Stimulated activated CD4-positive, alpha-beta T cell treated with anti-CD3 and anti-CD28 coated beads, TNF-alpha, amount 100 ng/mL, for 1 hour (primary cell): ENCODE results near the gene ABCA2.
"Not testable (repeated sequence)": the region's sequence is repeated elsewhere in the genome, so short reads cannot be mapped to it uniquely, and the experiment has no call there.

ENCODE experiments used
- DNase-seq, 3 donors: peaks; one replicate each; pipeline ENCODE4 v3.0.0-alpha.2; 2020; ENCODE audit warnings: low read depth in 3 of 3, low spot score in 1 of 3

The ABCA2 gene

DNA sequence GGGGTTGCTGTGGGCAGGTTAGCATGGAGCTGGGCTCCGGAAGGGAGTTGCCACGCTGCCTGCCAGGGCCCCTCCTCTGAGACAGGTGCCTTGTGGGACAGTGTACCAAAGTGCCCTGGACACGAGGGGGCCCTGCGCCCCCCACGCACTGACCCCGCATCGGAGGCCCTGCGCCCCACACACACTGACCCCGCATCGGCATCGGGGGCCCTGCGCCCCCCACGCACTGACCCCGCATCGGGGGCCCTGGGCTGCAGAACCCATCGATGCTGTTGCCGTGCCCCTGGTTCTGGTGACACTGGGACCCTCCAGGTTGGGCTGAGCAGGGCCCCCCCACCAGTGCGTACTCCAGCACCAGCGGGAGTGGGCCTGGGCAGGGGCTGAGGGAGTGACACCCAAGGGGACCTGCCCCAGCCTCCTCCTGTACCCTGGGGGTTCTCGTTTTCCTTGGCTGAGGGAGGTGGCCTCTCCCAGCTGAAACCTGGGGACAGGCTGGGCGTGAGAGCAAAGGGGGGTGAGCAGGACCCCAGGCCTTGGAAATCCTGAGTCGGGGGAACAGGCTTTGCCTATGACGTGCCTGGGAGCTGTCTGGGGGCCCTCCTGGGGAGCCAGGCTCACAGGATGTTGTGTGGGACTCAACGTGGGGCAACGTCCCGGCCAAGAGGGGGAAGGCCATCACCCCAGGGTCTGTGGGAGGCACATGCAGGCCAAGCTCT, 35.4 kb upstream of the ABCA2 start:
- no peak for DNase-seq

DNA sequence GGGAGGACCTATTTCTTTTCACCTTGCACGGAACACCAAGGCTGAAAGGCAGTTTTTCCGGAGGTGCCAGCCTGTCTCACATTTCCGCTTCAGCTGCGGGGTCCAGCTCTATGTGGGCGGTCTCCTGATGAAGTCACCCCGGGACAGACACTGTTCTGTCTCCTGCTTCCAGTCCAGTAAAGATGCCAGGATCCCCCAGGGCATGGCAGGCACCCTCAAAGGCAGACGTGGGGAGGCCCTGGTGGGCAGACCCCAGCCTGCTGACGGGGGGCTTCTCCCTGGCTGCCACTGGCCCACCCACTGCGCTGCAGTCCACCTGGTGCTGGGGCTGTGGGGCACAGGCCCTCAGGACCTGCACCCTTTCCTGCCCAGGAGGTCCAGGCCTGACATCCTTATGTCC, 34.8 kb upstream of the ABCA2 start:
- not testable (repeated sequence) for DNase-seq

DNA sequence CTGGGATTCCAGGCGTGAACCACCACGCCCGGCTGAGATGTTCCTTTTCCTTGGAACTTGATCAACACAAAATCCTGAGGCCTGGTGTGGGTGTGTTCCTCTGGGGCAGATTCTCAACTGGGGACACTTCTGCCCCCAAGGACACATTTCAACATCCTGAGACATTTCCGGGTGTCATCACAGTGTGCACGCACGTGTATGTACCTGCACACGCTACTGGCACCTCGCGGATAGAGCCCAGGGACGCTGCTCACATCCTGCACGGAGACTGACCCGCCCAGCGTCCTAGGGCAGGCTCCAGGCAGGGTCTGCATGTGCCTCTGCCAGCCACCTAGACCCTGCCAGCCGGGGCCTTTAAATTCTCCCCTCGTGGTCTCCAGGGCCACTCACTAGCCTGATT, 34.3 kb upstream of the ABCA2 start:
- no peak for DNase-seq

DNA sequence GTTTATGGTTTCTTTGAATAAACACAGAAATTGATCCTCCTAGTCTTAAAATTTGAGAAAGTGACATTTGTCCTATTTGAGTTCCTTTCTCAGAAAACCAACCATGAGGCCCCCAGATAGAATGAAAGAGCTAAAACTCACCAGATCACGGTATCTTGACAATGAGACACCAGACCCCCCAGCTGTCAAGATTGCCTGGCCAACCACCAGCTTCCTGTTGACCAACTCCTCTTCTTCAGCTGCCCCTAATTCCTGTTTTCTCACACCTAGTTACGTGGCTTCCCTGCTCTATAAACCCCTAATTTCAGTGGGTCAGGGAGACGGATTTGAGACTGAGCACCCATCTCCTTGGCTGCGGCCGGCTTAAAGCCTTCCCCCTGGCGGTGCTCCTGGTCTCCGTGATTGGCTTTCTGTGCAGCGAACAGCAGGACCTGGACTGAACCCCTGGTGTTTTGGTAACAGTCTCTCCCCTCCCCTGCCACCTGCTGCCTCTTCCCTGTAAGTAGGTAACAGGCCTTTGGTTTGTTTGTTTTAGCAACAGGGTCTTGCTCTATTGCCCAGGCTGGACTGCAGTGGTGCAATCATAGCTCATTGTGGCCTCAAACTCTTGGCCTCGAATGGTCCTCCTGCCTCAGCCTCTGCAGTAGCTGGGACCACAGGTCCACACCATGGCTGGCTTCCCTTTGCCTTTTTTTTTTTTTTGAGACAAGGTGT, 30.6 kb upstream of the ABCA2 start:
- DNase-seq = no peak

DNA sequence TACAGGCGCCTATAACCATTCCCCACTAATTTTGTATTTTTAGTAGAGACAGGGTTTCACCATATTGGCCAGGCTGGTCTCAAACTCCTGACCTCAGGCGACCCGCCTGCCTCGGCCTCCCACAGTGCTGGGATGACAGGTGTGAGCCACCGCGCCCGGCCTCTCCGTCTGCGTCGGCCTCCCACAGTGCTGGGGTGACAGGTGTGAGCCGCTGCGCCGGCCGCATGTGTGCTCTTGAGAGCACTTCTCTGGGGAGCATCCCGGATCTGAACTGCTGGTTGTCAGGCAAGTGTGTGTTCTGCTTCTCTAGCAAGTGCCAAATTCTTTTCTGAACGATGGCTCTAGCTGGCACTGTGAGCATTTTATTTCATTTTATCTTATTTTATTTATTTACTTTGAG, 29.5 kb upstream of the ABCA2 start:
- DNase-seq = no peak

DNA sequence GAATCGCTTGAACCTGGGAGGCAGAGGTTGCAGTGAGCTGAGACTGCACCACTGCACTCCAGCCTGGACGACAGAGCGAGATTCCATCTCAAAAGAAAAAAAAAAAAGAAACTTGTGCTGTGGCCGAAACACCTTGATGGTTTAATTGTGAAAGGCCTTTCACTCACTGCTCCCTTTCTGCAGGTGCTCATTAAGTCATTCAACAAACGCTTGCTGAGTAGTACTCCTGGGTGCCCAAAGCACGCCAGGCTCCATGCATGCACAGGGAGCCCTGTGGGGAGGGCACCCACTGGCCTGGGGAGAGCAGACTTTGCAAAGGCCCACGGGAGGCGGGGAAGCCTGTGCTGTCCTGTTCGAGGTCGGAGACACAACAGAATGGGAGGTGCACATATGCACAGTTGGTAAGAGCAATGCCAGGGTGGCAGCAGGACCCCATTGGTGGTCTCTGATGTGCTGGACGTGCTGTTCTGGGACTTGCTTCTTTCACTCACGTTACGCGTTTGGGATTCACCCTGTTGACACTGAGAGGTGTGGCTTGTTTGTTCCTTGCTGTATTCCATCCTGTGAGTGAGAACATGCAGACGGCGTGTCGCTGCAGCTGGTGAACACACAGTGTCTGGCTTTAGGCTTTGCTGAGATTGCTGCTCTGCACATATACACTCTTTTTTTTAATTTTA, 28.8 kb upstream of the ABCA2 start:
- no peak for DNase-seq

DNA sequence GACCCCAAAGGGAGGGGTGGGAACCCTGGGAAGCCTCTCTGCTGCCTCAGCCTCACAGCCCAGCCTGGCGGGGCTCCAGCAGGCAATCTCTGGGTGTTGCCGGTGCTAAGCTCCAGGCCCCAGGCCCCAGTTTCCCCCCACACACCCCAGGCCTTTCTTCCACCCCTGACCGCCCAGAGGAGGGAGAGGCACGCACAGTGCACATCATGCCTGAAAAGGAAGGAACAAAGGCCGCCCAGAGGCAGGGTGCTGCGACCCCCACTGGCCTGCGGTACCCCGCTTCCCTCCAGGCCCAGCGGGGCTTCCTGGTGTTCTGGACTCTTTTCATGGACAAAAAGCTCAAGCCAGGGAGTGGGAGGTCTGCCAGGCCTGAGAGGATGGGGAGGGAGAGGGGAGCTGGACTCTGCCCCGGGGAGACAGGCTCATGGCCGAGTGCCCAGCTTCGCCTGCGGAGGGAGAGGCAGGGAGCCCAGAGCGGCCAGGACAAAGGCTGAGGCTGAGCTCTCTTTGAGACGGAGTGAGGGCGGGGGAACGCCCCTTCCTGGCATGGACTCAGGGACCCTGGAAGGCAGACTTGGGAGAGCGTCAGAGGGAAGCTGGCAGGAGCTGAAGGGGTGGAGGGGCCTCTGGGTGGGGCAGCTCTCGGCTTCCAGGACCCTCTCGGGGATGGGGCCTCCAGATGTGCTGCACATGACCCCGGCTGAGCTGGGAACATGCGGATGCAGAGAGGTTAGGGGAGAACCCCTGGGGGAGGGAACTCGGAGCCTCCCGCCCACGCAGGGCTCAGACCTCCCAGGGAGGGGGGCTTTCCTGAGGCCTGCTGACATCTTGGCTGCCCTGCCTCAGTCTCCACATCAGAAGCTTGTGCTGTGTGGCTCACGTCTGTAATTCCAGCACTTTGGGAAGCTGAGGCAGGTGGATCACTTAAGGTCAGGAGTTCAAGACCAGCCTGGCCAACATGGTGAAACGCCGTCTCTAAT, 27.6 kb upstream of the ABCA2 start:
- no peak for DNase-seq

DNA sequence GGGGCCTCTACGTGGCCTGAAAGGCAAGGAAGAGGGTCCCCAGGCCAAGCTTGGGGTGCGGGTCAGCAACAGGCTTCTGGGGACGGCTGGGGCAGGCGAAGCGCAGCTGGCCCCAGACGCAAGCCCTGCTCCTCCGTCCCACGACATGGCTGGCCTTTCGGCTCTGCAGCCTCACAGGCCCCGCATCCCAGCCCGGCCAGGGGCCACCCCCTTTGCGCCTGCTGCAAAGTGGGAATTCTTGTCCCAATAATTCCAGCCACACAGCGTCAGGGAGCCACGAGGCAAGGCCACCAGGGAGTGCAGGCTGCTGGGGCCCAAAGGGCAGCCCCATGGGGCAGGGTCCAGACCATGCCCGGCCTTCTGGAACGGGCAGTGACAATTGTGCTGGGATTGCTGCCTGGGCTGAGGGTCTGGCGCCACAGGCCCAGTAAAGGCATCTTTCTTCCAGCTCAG, 26.9 kb upstream of the ABCA2 start:
- no peak for DNase-seq

DNA sequence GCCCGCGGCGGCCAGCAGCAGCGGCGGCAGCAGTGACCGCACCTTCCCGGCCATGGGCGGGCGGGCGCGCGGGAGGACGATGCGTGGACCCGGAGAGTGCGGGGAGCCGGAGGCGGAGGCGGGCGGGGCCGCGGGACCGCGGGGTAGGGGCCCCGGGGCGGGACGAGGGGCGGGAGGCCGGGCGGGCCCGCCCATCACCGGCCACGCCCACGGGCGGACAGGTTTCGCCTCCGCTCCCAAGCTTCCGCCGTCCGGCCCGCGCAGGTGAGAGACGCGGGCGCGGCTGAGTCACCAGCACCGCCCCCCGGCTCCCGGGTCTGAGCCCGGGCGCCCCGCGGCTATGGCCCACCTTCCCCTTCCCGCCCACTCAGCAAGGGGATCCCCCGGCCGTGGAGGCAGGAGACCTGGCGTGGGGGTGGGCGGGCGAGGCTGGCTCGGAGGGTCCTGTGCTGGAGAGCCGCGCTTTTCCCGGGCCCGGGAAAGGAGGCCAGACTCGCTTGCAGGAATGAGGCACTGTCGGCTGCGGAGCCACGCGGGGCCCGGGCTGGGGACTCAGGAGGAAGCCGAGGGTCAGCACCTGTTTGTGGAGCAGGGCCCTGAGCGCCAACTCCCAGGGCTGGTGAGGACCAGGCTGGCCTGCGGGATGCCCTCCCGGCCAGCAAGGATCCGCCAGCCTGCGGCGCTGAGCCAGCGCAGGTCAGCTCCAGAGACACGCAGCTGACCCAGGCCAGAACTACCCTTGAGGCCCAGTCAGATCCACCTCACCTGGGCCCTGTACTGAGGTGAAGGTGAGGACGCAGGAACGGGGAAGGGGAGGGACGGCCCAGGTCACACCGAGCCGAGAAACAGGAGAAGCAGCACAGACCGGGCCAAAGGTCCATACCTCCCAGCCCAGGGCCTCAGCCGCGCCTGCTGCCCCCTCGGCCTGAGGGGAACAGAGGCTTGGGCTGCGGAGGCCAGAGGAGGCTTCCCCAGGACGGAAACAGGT, 26.2 kb upstream of the ABCA2 start, which contains the start of gene ENTPD2:
Gene ENTPD2, minus strand, starts transcription at position 118 of the 988 bp plus-strand sequence. Its CDS starts 64 bp downstream, at position 54.
- DNase-seq = no peak

DNA sequence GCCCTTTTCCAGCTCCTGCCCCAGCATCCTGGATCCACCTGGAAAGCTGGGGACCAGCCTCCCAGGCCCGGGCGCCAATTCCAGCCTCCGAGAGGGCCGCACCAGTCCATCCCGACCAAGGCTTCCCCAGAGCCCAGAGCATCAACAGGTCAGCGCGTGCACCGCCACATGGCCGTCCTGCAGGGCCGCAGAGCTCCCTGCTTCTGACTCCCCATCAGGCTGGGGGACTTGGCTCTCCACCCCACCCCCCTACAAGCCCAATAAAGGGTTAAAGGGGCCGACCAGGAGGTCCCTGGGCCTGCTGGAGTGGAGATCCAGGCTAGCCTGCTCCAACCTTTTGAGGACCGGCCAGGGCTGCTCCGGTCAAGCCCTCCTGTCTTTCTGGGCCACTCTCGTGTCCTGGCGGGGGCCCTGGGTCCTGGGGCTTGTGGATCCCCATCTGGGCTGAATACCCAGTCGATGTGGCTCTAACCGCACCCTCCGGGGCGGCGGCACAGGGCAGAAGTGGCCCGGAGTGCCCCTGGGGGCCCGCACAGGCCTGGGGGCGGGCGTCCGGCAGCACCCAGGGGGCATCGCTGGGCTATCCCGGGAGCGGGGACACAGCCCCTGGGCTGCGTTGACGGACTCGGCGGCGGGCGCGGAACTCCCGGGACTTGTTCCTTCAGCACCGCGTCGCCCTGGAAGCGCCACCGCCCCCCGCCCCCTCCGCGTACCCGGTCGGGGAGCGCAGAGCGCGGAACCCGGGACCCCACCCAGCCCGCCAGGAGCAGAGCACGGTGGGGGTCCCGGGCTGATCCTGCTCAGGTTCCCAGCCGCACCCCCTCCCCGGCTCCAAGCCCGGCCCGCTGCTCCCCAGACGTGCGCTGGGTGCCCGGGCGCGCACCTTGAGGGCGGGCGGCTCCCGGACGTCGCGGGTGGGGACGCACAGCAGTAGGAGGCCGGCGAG, 25.2 kb upstream of the ABCA2 start:
- no peak for DNase-seq

DNA sequence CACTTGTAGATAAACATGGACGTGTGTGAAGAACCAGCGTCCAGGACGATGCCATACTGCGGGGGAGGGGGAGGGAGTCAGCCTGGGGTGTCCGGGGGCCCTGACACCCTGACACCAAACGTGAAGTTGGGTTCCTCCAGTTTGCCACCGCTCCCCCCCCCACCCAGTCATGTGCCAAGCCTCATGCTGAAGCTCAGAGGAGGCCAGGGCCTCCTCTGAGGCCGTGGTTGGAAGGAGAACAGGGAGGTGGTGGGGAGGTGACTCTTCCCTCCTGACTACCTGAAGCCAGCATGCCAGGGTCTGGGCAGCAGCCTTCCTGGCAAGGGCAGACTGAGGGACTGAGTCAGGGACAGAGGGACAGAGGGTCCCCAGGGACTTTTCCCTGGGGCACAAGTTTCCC, 24.3 kb upstream of the ABCA2 start:
- DNase-seq = no peak

DNA sequence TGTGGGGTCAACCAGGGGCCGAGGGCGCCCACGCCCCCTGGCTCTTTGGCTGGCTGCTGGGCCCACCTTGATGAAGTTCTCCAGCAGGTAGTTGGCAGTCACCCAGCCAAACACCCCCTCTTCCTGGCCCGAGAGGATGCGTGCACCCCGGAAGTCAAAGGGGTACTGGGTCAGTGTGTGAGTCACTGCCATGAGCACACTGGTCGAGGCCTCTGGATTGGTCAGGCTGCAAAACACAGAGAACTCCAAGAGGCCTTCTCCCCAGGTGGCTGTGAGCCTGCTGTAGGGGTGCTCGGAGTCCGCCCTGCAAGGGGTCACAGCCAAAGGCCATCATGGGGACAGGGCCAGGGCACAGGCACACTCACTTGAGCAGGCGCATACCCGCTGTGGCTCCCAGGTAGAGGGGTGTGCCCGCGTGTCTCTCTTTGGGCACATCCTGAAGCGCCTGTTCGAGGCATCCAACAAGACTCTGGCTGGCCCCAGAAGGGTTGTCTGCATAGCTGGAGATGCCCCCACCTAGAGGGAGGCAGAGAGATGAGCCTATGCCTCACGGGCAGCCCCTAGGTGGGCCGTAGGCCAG, 23.2 kb upstream of the ABCA2 start:
- DNase-seq = no peak

DNA sequence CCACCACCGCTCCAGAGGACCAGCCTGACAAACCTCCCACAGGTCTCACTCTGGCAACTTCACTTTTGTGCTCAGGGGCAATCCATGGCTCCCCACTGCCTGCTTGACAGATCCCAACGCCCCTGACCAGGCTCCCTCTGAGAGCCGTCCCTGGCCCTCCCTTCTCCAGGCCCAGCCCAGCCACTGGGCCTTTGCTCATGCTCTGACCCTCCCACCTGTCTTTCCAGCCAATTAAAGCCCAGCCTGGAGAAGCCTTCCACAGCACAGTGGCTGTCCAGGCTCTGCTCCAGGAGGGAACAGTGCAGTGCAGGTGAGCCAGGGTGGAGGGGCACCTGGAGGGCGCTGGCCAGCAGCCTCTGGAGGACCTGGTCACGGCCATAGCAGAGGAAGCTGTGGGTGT, 22.5 kb upstream of the ABCA2 start:
- no peak for DNase-seq

DNA sequence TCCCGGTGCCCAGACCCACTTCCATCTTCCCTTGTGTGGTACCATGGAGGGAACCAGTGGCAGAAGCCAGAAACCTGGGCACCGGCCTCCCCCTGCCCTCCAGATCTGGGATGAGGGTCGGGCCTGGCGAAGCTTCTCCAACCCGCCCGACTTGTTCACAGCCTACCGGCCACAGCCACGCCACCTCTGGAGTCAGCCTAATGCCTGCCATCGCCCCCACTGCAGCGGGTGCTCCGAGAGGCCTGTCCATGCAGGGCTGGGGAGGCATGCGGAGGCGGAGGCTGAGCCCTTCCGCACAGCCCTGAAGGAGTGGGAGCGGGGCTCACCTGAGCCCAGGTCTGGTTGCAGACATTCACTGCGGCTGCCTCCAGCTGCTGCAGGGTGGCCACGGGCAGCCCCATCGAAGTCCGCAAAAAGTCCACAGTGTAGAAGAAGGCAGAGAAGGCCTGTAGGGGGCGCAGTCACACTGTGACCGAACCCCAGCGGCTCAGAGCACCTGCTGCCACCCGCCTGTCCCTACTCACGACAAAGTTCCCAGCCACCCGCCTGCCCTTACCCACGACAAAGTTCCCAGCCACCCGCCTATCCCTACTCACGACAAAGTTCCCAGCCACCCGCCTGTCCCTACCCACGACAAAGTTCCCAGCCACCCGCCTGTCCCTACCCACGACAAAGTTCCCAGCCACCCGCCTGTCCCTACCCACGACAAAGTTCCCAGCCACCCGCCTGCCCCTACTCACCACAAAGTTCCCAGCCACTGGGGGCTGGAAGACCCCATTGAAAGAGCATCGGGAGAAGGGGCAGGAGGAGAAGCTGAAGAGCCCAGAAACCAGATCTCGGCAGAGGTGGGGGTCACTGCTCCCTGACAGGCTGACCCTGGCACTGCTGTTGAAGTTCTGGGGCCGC, 21.8 kb upstream of the ABCA2 start:
- DNase-seq = peak in 1 of 3 donors; percentile 37

DNA sequence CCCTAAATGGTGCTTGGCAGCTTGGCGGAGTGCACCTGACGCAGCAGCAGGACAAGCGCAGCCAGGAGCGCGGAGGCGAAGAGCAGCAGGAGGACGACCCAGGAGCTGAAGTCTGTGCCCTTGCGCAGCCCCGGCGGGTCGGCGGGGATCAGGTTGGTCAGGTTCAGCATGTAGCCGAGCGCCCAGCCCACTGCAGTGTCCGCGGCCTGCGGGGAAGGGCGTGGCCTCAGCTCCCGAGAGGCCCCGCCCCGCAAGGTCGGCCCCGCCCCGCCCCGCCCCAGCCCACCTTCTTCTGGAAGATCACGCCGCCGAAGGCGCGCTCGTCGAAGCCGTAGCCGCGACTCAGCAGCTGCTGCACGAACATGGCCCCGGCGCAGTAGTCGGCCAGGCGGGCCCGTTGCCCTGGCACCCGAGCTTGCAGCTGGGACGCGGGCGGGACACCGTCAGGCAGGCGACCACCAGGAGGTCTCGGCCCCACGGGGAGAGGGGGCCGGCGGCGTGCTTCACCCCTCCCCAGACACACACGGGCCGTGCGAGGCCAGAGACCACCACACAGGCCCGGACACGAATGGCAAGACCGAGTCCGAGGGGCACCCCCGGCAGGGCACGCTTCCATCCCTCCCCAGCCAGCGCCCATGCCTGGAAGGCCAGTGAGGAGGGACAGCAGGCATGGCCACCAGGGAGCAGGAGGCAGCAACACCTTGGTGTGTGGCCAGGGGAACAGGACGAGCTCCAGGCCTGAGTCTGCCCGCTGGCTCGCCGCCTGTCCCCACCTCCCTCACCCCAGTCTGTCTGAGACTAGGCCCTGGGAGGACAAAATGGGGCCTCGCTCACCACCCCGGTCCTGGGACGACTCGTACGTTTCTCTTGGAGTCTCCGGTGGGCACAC, 20.9 kb upstream of the ABCA2 start:
- no peak for DNase-seq

DNA sequence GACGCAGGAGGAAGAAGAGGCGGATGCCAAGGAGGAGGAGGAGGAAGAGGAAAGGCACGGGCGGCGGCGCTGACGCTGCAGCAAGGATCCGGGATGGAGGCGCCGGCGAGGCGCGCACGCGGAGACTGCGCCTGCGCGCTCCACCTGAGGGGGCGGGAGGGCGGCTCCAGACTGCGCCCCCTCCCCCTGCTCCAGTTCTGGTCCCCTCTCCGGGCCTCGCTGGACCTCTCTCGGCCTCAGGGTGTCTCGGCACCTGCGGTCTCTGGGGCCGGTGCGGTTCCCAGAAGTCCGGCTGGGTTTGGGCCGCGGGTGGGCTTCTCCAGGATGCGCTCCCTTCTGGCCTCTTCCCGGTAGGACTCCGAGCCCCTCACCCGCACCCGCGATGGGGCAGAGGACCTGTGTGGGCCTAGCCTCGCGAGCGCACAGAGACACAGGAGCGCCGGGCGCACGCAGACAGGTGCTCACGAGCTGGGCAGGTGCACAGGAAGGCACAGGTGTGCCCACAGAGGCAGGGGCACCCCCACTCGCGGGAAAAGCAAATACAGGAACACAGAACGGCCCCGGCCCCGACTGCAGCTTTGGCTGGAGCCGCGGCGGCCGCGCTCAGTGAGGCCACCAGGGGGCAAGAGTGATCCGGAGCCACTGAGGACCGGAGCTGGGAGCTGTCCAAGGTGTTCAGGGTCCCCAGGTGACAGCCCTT, 18.2 kb upstream of the ABCA2 start, which contains the start of gene NPDC1:
Gene NPDC1, minus strand, starts transcription at position 90 of the 700 bp plus-strand sequence. CDS start 188 bp downstream, outside the sequence.
- peak; percentile 51 to 74 (median 54) for DNase-seq
